NCI-H526 treated with DMSO at 0.1 percent for 48 hours (cell line): ENCODE measurements around the gene TPP1.

ENCODE experiments used
- DNase-seq: peaks from one replicate; lab custom pipeline; 2025; lab: John Stamatoyannopoulos, UW

The TPP1 gene

DNA sequence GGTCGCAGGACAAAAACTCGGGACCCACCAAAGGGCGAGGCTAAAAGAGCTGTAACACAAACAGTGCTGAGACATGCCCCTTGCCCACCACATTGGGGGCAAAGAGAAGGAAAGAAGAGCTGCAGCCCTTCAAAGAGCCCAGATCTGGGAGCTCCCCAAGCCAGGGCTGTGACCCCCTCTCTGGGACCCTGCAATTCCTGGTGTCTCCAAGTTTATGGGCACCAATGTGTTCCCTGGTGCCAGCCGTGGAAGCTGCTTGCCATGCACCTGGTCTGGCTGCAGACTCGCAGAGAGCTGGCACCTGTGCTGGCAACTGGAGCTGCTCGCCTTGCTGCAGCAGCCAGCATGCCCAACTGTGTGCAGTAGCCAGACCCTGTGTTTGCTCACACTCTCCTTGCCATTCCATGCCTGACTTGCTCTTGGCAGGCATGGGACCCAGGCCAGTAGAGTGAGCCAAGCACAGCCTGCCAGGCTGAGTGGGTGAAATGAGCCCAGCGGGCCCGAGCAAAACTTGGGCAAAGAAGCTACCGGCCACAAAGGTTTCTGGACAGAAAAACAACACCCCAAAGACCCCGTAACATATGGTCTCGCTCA lies 31.8 kb downstream of the TPP1 start:
- DNase-seq, result no peak

DNA sequence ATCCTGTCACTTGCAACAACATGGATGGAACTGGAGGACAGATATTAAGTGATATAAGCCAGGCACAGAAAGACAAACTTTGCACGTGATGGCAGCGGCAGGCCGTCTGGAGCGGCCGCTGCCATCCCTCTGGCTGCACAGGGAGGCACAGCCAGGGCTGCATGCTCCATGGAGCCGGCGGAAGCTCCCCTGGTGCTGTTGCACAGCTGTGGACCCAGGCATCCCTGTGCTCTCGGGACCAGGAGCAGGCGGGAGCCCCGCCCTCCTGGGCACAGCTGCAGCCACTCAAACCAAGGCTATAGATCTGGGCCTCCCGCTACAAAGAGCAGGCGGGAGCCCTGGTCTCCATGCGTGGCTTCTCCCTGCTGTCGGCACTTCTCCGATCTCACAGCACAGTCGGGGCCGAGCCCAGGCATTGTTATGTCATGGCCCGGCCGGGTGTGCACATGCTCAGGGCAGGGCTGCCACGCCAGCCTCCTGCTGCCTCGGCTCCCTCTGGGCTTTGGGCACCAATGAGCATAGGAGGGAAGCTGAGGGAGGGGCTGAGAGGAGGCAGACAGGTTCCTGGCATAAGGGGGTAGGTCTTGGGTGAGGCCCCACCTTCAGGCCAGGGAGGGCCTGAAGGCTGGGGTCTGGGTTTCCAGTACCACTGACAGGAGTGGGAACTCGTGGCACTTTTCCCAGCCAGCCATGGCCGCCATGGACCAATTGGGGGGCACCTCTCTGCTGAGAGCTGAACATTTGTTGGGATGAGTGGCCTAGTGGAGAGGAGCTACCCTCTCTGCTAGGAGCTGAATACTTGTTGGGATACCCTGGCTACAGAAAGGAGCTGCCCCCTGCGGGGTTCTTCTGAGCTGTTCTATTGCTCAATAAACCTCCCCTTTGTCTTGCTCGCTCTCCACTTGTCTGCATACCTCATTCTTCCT lies 32.5 kb downstream of the TPP1 start:
- no peak for DNase-seq

DNA sequence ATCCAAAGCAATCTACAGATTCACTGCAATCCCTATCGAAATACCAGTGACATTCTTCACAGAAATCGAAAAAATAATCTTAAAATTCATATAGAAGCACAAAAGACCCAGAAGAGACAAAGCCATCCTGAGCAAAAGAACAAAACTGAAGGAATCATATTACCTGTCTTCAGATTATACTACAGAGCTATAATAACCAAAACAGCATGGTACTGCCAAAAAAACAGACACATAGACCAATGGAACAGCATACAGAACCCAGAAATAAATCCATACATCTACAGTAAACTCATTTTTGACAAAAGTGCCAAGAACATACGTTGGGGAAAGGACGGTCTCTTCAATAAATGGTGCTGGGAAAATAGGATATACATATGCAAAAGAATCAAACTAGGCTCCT lies 34.7 kb downstream of the TPP1 start:
- no peak for DNase-seq

DNA sequence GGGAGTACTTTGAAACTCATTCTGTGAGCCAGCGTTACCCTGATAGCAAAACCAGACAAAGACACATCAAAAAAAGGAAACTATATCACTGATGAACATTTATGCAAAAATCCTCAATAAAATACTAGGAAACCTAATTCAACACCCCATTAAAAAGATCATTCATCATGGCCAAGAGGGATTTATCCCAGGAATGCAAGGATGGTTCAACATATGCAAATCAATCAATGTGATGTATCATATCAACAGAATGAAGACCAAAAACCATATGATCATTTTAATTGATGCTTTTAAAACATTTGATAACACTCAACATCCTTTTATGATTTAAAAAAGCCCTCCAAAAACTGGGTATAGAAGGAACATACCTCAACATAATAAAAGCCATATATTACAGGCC lies 35.6 kb downstream of the TPP1 start:
- no peak for DNase-seq

DNA sequence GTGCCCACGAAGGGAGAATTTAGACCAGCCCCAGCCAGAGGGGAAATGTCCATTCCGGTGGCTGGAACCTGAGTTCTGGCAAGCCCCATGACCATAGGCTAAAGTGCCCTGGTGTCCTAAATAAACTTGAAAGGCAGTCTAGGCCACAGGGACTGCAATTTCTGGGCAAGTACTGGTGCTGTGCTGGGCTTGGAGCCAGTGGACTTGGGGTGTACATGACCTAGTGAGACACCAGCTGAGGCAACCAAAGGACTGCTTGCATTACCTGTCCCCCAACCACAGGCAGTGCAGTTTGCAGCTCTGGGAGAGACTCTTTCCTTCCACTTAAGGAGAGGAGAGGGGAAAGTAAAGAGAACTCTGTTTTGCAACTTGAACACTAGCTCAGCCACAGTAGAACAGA lies 39.5 kb downstream of the TPP1 start:
- no peak for DNase-seq

DNA sequence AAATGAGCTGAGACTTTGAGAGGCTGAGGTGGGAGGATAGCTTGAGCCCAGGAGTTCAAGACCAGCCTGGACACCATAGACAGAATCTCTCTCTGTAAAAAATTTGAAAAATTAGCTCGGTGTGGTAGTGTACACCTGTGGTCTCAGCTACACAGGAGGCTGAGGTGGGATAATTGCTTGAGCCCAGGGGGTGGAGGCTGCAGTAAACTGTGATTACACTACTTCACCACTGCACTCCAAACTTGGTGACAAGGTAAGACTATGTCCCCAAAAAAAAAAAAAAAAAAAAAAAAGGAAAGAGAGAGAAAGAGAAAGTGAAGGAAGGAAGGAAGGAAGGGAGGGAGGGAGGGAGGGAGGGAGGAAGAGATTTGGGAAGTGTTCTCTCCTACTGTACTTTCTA lies 41.1 kb downstream of the TPP1 start:
- no peak for DNase-seq

DNA sequence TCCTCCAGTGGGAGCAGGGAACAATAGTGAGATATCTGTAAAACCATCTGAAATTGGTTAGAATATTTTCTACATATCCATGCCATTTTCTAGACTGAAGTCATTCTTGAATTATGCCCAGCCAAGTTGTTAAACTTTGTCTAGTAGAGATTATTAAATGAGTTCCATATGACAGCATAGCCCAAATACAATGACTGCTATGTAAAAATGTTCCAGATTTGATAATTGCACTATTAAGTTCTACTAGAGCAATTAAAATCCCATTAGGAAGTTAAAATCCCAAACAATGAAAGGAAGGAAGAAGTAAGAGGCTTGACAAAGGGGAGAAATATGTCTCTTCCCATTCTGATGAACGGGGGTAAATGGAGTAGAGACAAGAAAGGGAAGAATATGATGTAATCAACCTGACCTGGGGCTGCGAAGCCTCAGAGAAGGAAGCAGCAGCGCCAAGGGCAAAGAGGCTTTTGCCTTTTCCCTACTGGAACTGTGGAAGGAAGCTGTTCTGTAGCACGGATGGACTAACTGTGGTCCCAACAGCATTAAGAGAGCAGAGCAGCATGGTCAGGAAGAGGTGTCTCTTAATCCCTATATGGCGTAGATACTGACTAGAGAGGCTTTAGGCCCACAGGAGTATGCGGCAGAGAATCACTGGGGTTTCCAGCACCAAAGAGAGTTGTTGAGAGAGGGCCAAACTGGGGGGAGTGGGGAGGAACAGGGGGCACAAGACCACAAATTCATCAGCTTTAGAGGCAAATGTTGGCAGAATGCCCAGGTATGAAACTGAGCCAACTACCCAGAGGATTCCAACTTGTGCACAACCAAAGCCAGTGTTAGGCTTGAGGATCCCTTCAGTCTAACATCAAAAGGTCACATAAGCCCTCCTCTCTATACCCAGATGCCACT lies 42.5 kb downstream of the TPP1 start:
- no peak for DNase-seq

DNA sequence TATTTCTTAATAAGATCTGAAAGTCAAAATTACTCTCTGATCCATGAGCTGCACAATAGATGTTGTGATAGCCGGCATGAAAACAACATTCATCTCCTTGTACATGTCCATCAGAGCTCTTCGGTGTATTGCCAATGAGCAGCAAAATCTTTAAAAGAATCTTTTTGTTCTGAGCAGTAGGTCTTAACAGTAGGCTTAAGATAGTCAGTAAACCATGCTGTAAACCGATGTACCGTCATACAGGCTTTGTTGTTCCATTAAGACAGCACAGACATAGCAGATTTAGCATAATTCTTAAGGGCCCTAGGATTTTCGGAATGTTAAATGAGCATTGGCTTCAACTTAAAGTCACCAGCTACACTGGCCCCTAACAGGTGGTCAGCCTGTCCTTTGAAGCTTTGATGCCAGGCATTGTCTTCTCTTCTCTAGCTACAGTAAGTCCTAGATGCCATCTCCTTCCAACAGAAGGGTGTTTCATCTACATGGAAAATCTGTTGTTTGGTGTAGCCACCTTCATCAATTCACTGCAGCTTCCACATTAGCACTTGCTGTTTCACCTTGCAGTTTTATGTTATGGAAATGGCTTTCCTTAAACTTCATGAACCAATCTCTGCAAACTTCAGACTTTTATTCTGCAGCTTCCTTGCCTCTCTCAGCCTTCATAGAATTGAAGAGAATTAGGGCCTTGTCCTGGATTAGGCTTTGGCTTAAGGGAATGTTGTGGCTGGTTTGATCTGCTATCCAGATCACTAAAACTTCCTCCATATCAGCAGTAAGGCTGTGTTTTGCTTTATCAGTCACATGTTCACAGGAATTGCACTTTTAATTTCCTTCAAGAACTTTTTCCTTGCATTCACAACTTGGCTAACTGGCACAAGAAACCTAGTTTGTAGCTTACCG lies 44.2 kb downstream of the TPP1 start:
- DNase-seq, result no peak

DNA sequence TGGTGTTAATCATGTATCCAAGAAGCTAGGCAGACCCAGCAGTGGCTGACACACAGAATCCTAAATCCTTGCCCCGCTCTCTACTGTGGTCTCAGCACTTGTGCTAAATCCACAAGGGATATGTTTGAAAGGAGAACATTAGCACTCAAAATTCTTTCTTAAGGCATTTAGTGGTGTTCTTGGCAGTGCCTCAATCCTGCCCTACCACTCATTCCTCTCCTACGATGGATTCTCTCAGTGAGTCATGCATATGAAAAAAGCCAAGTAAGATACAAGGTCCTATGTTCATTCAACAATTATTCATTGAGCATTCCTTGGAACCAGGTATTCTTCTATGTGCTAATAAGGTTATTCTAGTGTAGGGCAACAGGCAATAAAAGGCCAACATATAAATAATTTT lies 47.0 kb downstream of the TPP1 start:
- no peak for DNase-seq

DNA sequence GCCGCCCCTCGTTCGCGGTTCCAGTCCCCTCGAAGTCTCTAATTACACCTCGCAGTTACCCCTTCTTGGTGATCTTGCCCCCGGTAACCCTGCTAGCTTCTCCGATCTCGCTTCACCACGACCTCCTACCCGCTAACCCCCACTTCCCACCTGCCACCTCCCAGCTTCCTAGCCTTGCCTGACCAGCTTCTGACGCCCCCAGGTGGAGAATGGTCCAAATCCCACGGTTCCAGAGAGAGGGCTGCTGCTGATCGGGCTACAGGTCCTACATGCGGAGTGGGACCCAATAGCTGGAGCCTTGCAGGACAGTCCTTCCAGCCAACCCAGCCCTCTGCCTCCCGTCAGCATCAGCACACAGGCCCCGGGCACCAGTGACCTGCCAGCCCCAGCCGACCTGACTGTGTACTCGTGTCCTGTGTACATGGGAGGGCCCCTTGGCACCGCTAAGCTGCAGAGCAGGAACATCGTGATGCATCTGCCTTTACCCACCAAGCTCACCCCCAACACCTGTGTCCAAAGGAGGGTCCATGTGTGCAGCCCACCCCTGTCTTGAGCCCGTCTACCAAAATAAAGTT lies 47.7 kb downstream of the TPP1 start:
- no peak for DNase-seq

DNA sequence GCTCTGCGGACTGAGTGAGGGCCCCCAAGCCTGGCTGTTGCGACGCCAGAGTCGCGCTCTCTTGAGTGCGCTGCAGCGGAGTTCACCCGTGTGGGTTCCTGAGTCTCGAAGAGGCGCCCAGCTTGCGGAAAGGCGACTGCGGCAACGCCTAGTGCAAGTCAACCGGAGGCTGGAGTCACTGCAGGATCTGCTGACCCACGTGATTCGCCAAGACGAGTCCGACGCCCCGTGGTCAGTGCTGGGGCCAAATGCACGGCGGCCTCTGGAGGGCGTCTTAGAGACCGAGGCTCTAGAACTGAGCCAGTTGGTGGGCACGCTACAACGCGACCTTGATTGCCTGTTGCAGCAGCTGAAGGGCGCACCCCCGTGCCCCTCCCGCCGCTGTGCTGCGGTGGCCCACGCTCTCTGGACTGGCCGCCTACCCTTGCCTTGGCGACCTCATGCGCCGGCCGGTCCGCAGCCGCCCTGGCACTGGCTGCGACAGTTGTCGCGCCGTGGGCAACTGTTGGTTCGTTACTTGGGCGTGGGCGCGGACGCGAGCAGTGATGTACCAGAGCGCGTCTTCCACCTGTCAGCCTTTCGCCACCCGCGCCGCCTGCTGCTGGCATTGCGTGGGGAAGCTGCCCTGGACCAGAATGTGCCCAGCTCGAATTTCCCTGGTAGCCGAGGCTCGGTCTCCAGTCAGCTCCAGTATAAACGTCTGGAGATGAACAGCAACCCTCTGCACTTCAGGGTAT lies 48.4 kb downstream of the TPP1 start:
- DNase-seq, result no peak

DNA sequence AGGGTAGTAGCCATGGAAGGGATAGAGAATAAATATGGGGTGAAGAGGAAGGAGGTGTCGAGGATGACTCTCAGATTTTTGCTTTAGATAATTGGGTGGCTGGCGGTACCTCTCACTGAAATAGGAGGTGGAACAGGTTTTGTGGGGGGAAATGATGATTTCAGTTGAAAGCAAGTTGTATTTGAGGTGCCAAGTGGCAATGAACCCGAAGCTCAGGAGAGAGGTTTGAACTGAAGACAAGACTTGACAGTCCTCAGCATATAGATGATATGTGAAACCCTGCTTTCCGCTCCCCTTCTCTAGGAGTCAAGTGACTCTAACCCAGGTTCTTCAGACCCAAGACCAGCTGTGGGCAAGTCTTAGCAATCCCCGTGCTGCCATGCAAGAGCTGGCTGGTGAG lies 49.5 kb downstream of the TPP1 start:
- no peak for DNase-seq

DNA sequence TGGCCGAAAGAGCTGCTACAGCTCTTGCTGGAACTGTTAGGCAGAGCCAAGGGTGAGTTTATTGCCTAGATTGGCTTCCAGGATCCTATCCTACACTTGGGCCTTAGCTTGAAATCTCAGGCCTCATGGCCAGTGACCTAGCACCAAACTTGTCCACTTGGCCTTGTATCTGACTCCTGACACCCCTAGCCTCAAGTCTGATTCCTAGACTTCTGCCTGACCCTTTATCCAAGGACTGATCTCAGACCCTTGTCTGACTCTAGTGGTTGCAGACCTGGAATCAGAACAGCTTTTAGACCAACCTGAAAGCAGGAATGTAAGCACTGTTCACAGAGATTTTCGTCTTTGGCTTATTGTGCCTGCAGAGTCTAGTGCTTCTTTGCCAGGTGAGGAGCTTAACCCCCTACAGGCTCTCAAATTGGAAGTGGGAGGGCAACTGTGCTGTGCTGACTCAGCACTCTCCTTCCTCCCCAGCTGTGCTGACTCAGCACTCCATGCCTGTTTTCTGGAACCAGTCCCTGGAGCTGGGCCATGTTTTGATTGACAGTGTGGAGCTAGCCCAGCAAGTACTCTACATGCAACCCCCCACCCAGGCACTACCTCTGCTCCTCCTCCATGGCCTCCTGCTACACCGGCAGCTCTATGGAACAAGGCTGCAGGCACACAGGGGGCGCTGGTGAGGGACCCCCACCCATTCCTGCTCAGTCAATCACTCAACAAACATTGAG lies 50.9 kb downstream of the TPP1 start:
- DNase-seq, result no peak

DNA sequence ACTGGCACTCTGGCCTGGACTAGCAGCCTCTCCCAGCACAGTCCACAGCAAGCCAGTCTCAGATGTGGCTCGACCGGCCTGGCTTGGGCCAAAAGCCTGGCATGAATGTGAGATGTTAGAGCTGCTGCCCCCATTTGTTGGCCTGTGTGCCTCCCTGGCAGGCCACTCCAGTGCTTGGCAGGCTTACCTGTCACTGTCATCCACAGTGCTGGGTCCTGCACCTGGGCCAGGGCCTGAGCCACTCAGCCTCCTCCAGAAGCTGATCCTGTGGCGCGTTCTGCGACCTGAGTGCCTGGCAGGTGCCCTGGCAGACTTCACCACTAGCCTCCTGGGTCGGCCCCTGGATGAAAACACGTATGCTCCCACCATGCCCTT lies 51.9 kb downstream of the TPP1 start:
- no peak for DNase-seq

DNA sequence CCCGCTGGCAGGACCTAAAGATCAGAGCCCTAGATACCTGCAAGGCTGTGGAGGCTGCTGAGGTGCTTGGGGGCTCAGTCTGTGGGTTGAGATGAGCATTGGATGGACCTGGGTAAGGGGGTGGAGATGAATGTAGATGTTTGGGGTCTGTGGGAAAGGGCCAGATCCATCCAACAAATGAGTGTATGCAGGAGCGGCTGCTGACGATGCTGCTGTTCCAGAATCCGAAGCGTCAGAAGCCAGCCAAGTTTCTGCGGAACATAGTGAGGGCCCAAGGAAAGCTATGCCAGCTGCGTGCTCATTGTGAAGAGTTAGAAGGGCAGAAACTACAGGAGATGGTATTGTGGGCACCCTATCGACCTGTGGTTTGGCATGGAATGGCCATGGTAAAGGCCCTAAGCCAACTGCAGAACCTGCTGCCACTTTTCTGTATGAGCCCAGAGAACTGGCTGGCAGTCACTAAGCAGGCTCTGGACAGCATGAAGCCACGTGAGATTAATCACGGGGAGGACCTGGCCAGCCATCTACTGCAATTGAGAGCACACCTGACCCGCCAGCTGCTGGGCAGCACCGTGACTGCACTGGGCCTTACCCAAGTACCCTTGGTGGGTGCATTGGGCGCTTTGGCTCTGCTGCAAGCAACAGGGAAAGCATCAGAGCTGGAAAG lies 52.4 kb downstream of the TPP1 start:
- DNase-seq, result no peak

DNA sequence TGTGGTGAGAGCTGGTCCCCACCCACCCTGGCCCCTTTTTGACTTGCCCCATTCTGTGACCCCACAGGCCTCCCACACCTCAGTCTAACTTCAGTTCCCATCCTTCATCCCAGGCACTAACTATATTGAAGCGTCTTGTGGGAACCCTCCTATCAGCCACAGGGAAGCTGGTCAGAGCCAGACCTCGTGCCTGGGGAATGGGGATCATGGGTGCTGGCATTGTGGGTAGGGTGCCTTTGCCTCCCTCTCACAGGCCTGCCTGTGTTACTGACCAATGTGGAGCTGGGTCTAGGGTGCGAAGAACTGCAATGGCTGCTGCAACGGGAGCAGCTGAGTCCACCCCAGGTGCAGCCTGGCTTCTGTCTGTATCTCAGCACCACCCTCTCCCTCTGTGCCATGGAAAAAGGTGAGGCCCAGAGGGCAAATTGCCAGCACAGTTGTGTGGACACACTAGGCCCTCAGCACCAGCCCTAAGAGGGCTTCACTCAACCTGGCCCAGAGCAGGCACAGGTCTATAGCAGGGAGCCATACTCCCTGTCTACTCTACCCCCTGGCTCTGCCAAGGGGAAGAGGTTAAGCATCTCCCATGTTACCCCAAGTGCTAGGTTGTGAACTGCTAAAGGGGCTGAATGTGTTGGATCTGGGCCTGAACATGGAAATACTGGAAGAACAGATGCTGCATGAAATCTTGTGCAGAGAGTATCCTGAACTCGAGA lies 53.1 kb downstream of the TPP1 start:
- no peak for DNase-seq

DNA sequence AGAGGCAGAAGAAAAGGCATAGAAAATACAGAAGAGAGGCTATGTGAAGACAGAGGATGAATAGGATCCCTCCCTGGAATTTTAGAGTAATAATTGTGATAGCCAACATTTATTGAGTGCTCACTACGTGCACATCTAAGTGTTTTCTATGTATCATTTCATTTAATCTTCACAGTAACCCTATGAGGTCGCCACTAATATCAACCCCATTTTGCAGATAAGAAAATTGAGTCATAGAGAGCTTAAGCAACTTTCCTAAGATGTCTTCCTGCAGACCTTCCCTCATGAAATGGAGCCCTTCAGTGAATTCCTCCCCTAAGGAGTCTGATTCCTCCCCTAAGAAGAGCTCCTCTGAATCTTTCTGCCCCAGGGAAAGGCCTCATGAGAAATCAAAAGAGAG lies 53.9 kb downstream of the TPP1 start:
- no peak for DNase-seq

DNA sequence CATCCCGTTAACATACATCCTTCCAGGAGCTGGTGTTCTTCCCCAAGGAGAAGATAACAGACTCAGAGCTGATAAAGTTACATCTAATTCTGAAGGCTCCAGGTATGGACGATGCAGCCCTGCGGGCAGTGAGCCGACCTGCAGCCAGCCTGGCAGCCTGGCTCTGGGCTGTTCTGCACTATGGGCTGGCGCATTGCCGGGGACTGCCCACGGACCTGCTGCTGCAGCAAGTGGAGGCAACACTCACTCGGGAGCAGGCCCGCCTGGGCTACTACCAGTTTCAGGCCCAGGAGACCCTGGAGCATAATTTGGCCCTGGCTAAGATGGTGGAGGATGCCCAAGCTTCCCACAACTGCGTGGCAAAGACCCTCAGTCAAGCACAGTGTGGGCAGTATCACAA lies 55.6 kb downstream of the TPP1 start:
- no peak for DNase-seq

DNA sequence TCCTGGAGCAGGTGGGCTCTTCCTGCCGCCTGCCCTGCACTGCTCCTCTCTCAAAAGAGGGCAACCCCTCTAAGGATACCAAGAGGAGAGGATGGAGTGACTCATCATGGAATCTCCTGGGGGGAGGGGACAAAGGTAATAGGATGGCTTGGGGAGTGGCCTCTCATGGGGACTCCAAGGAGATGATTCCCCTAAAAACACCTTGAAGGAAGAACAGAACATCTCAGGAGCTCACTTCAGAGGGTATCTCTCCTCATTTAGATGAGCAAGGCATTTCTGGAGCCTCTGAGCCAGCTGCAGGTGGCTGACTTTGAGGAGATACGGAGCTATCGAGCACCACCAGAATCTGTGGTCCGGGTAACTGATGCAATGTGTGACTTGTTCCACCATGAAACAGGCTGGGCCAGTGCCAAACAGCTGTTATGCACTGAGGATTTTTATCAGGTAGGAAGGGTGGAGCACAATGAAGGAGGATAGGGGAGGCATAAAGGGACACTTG lies 56.1 kb downstream of the TPP1 start:
- no peak for DNase-seq
